ENCODE measurements around the gene XPR1. TPM values are rescaled to one million over a fixed set of nuclear protein-coding genes. Genes with fewer than 3 reads are reported as not detected.
A peak's percentile ranks its signal among the peaks of the same experiment; 100 is the strongest.

XPR1 gene
- total RNA-seq, 6 experiments from 2014 or later = 25.0 to 44.7 (median 34.0) TPM

DNA sequence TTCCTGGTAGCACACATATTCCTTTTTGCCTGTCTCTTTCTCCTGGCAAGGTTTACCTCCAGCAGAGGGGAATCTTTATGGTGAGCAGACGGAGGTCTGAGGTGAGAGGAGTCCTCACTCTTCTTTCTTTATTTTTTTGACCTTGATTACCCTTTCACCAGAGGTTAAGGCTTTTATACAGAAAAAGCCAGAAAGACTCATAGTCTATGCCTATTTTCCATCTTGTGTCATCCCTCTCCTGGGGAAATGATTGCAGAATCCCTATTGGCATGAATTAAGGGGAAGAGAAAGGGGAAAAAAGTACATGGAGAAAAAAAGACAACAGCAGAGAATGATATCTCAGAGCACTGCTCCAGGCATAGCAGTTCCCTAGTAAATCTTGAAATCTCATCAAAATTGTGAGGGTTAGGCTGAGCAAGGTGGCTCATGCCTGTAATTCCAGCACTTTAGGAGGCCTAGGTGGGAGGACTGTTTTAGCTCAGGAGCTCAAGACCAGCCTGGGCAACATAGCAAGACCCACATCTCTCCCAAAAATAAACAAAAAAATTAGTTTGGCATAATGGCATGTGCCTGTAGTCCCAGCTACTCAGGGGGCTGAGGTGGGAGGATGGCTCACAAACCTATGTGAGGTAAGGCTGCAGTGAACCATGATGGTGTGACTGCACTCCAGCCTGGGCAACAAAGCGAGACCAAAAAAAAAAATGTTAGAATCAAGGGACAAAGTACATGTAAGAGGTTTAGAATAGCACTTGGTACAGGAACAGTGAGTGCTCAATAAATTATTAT, 1.2 kb upstream of the XPR1 start:
- H3K27me3 Mint-ChIP-seq (ENCODE audit: insufficient read depth) = no peaks in the 10 kb centered on the region; the same call in 1 of the 2 replicates
- no peaks in the 10 kb centered on the region for H3K9me3 Mint-ChIP-seq
- no peaks in the 10 kb centered on the region for H3K36me3 Mint-ChIP-seq (ENCODE audit: low read depth)
- no peak overlapping the region for H3K27ac Mint-ChIP-seq
- peaks cover 15% of the 10 kb centered on the region for H3K4me1 Mint-ChIP-seq (ENCODE audit: low read depth)
- TF ChIP-seq, protein P1, sequence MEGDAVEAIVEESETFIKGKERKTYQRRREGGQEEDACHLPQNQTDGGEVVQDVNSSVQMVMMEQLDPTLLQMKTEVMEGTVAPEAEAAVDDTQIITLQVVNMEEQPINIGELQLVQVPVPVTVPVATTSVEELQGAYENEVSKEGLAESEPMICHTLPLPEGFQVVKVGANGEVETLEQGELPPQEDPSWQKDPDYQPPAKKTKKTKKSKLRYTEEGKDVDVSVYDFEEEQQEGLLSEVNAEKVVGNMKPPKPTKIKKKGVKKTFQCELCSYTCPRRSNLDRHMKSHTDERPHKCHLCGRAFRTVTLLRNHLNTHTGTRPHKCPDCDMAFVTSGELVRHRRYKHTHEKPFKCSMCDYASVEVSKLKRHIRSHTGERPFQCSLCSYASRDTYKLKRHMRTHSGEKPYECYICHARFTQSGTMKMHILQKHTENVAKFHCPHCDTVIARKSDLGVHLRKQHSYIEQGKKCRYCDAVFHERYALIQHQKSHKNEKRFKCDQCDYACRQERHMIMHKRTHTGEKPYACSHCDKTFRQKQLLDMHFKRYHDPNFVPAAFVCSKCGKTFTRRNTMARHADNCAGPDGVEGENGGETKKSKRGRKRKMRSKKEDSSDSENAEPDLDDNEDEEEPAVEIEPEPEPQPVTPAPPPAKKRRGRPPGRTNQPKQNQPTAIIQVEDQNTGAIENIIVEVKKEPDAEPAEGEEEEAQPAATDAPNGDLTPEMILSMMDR (IDR thresholded peaks at IDR 0.05) = no peak
- H3K4me3 Mint-ChIP-seq = no peak overlapping the region
- DNase-seq = no peak

DNA sequence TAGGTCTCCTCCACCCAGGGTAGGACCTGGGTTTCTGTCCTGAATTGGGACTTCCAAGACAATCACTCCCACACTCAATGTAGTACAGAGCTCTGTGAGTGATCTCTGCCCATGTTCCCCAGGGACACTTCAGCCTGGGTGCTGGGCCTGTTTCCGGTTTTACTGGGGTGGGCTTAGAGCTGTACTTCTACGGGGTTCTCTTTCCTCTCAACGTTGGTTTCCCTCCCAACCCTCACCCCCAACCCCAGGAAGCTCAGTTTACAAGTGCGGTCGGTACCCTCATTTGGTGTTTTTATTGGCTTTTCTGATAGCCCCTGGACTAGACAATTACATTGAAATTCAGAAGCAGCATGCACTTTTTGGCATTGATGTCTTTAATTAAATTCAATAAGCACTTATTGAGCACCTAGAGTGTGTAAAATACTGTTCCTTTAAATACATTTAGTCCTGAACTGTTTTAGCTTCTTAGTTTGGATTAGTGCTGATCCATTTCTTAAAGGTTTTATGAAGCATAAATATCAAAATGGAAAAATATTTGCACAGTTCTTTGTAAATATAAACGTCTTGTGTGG, 542 bp upstream of the XPR1 start:
- no peaks in the 10 kb centered on the region for H3K36me3 Mint-ChIP-seq (ENCODE audit: low read depth)
- H3K4me3 Mint-ChIP-seq = no peak overlapping the region
- TF ChIP-seq, protein P1 (IDR thresholded peaks at IDR 0.05) = no peak
- no peaks in the 10 kb centered on the region for H3K9me3 Mint-ChIP-seq
- no peak for DNase-seq
- no peaks in the 10 kb centered on the region for H3K27me3 Mint-ChIP-seq (ENCODE audit: insufficient read depth)
- H3K27ac Mint-ChIP-seq = no peak overlapping the region; the same call in 1 of the 2 replicates
- H3K4me1 Mint-ChIP-seq (ENCODE audit: low read depth) = peaks cover 15% of the 10 kb centered on the region

DNA sequence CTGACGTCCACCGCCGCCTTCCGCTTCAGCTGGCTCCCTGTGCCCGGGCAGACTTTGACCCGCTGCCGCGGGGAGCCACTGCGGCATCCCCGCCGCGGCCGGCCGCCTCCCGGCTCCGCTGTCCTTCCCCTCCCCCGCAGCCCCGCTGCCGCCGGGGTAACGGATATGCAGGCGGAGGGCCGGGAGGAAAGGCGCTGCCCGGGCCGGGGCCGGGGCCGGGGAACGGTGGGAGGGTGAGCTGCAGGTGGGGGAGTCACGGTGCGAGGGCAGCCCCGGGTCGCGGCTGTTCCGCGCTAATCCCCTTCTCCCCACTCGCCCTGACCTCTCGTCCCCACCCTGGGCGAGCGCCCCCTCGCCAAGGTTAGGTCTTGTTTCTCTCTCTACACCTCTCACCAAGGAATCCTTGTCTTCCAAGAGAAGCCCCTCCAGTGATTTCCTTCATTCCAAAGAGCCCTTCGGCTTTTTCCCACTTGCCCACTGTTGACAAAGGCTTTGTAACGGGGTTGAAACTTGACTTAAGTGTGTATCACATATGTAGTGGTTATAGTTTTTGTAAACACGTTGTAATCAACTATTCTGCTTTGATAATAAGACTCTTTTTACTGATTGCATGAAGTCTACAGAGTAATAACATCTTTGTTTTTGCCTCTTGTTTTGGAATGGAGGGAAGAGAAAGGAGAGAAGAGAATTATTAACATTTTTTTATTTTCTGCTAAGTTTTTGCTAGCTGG, 669 bp downstream of the XPR1 start:
- TF ChIP-seq, protein P1 (IDR thresholded peaks at IDR 0.05) = peak; percentile 54
- Mint-ChIP-seq H3K9me3 (no peaks in the 10 kb centered on the region), H3K4me3 (no peak overlapping the region), H3K4me1 (ENCODE audit: low read depth) (peaks cover 9% of the 10 kb centered on the region), H3K27me3 (ENCODE audit: insufficient read depth) (no peaks in the 10 kb centered on the region), H3K27ac (peak overlapping the region; percentile 78), H3K36me3 (ENCODE audit: low read depth) (no peaks in the 10 kb centered on the region)
- no peak for DNase-seq

DNA sequence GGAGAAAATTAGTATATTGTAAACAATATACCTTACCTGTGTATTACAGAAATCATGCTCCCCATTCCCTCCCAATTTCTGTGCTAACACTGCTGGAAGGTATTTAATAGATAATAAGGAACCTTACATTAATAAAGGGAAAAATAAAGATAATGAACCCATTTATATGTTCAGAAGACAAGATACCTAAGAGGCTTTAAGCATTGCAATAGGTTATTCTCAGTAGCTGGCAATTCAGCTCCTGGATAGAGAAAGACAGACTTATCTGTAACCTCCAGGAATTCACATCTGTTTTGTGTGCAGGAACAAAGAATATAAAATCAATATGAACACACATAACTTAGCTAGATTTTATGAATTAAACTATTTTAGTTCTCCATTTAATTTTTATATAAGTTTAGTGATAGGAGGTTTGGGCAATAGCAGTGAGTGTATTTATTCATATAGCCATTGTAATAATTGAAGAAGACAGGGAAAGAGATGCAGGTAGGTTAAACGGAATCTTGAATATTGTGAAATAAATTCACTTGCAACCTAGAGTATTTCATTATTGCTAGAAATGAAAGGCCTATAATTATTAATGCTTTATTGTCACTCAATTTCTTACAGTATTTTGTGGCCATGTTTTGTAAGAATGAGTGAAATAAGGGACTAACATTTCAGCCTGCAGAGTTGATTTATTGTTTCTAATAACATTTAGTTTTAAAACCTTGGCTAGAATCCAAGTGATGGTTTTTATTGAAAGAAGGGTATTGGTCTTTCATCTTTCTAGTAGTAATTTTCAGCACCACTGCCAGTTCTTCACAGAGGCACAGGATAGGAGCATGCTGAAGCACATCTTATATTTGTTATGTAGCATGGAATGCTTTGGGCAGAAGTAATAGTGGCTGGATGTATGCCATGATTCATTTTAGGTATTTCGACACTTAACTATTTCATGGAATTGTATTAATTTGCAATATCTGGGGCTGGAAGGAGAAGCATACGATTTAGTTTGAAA, 1.5 kb downstream of the XPR1 start:
- Mint-ChIP-seq H3K27ac (no peak overlapping the region), H3K4me1 (ENCODE audit: low read depth) (peaks cover 5% of the 10 kb centered on the region; the same call in 1 of the 2 replicates)
- peak; percentile 49 for DNase-seq

More for the DNA sequence above, 1.5 kb downstream of the XPR1 start:
- H3K4me3 Mint-ChIP-seq = no peak overlapping the region
- no peaks in the 10 kb centered on the region for H3K36me3 Mint-ChIP-seq (ENCODE audit: low read depth)
- TF ChIP-seq, protein P1 (IDR thresholded peaks at IDR 0.05) = no peak
- H3K27me3 Mint-ChIP-seq (ENCODE audit: insufficient read depth) = no peaks in the 10 kb centered on the region
- no peaks in the 10 kb centered on the region for H3K9me3 Mint-ChIP-seq

Data from HFFc6 (cell line).